B cell (primary cell): Measurements from ENCODE around the gene KIF26B. TPM values are rescaled to one million over a fixed set of nuclear protein-coding genes. Genes with fewer than 3 reads are reported as not detected.

Experiments used
- ATAC-seq: fragments of 200-7000 bp; cut with Tn5 transposase; one replicate; pipeline ENCODE4 v1.10.0; 2021; ENCODE audit warnings: low read depth, mild to moderate bottlenecking, moderate number of reproducible peaks, moderate library complexity
- CTCF ChIA-PET: fragments of 350-600 bp; sonication (Branson Sonifier 250); formaldehyde crosslinking; loops from one replicate; lab custom pipeline; 2021; ENCODE audit warnings: antibody characterized with exemption, inconsistent platforms; lab: Charles Lee
- POLR2A ChIA-PET: fragments of 350-600 bp; sonication (Branson Sonifier 250); formaldehyde crosslinking; loops from one replicate; lab custom pipeline; 2021; ENCODE audit warnings: antibody characterized with exemption; lab: Charles Lee
- DNase-seq: peaks from one replicate; pipeline ENCODE4 v3.0.0; 2013
- H2AFZ ChIP-seq: 2 replicates; pipeline ENCODE4 v1.6.1; 2012; ENCODE audit warnings: mild to moderate bottlenecking, low read depth, low read length; ENCODE audit not compliant: insufficient read depth, poor library complexity, severe bottlenecking
- H3K27ac ChIP-seq, 2 donors: 1 replicate in 1 of 2; 2 replicates in 1 of 2; pipeline ENCODE4 v1.5.1; 2012 to 2013; ENCODE audit warnings: low read length in 2 of 2, mild to moderate bottlenecking in 2 of 2, moderate library complexity in 1 of 2
- H3K27me3 ChIP-seq, 4 experiments: fragments of 200-600 bp in 1 of 4; sonication (generic) in 1 of 4; replicated peaks in 1 of 4; 1 replicate in 2 of 4; 2 replicates in 2 of 4; pipeline versions ENCODE4 v1.6.1 to v1.7.0; 2013 to 2016; ENCODE audit warnings: low read length in 3 of 4, mild to moderate bottlenecking in 2 of 4, mixed read lengths in 1 of 4, moderate library complexity in 1 of 4; ENCODE audit not compliant: insufficient read depth in 4 of 4, control insufficient read depth in 3 of 4; ENCODE audit errors: control extremely low read depth in 1 of 4
- H3K36me3 ChIP-seq, 2 experiments: replicated peaks in 1 of 2; 1 replicate in 1 of 2; 2 replicates in 1 of 2; pipeline versions ENCODE4 v1.6.1 to v1.7.1; 2013; ENCODE audit warnings: low read length in 1 of 2; ENCODE audit not compliant: insufficient read depth in 2 of 2, control insufficient read depth in 1 of 2; ENCODE audit errors: control extremely low read depth in 1 of 2, extremely low read depth in 1 of 2
- H3K4me1 ChIP-seq, 2 donors: fragments of 200-600 bp in 1 of 2; sonication (generic) in 1 of 2; 1 replicate in 1 of 2; 2 replicates in 1 of 2; pipeline versions ENCODE4 v1.5.1 to v1.6.1; 2013 to 2017; ENCODE audit warnings: low read length in 2 of 2; ENCODE audit not compliant: control insufficient read depth in 2 of 2, insufficient read depth in 2 of 2
- H3K4me2 ChIP-seq: replicated peaks from 2 replicates; pipeline ENCODE3; 2012; ENCODE audit warnings: mild to moderate bottlenecking, low read depth, low read length; ENCODE audit not compliant: poor library complexity, severe bottlenecking
- H3K4me3 ChIP-seq, 5 experiments: fragments of 200-600 bp in 1 of 5; sonication (generic) in 1 of 5; 1 replicate in 3 of 5; 2 replicates in 2 of 5; pipeline versions ENCODE4 v1.5.1 to v1.7.0; 2011 to 2016; ENCODE audit warnings: low read length in 4 of 5, mild to moderate bottlenecking in 4 of 5, low read depth in 2 of 5, control low read depth in 1 of 5, moderate library complexity in 1 of 5; ENCODE audit not compliant: insufficient read depth in 1 of 5; ENCODE audit errors: control extremely low read depth in 1 of 5, extremely low read depth in 1 of 5
- H3K79me2 ChIP-seq: fragments of 200-600 bp; sonication (generic); one replicate; pipeline ENCODE4 v1.6.0; 2016; ENCODE audit warnings: low read length; ENCODE audit not compliant: control insufficient read depth, insufficient read depth
- H3K9ac ChIP-seq: fragments of 200-600 bp; sonication (generic); 2 replicates; pipeline ENCODE4 v1.6.1; 2017; ENCODE audit warnings: mild to moderate bottlenecking, low read length, moderate library complexity
- H3K9me3 ChIP-seq, 3 donors: one replicate each; pipeline versions ENCODE4 v1.6.1 to v1.7.1; 2013; ENCODE audit warnings: low read length in 2 of 3; ENCODE audit not compliant: control insufficient read depth in 2 of 3, insufficient read depth in 1 of 3; ENCODE audit errors: control extremely low read depth in 1 of 3
- H4K20me1 ChIP-seq: 2 replicates; pipeline ENCODE4 v1.6.0; 2012; ENCODE audit warnings: mild to moderate bottlenecking, low read length; ENCODE audit not compliant: insufficient read depth, control insufficient read depth, poor library complexity, severe bottlenecking
- H3K27ac Mint-ChIP-seq: one replicate; pipeline ENCODE4 v1.8.0; 2021; ENCODE audit warnings: mixed read lengths
- H3K27me3 Mint-ChIP-seq: one replicate; pipeline ENCODE4 v1.8.0; 2021; ENCODE audit warnings: mixed read lengths
- H3K4me1 Mint-ChIP-seq: one replicate; pipeline ENCODE4 v1.8.0; 2021; ENCODE audit warnings: mixed read lengths
- H3K4me3 Mint-ChIP-seq: one replicate; pipeline ENCODE4 v1.8.0; 2021; ENCODE audit warnings: mixed read lengths
- H3K9me3 Mint-ChIP-seq: one replicate; pipeline ENCODE4 v1.8.0; 2022; ENCODE audit warnings: mixed read lengths; ENCODE audit not compliant: insufficient read depth
- CTCF ChIP-seq: fragments of 200-600 bp; IDR thresholded peaks from one replicate; pipeline ENCODE4 v1.8.0; 2022; ENCODE audit warnings: antibody characterized with exemption, mild to moderate bottlenecking
- EZH2 ChIP-seq: IDR thresholded peaks from 2 replicates; pipeline ENCODE4 v1.6.1; 2012; ENCODE audit warnings: borderline replicate concordance, low read depth, mild to moderate bottlenecking, moderate library complexity, low read length; ENCODE audit not compliant: insufficient read depth, poor library complexity, severe bottlenecking
- intact Hi-C: fragments of 100-400 bp; cut with micrococcal nuclease; formaldehyde crosslinking; loops from one replicate; pipeline ENCODE4 v1.10.0; 2022
- polyA plus RNA-seq: library from polyadenylated mRNA; depleted of rRNA; stranded (reverse); fragments of >200 nt; gene quantifications from 2 replicates; pipeline ENCODE4 v1.2.3, GENCODE V29; 2012
- total RNA-seq, 2 donors: library from RNA; stranded (reverse); fragments of 120-200 nt in 1 of 2; gene quantifications; 1 replicate in 1 of 2; 2 replicates in 1 of 2; pipeline versions ENCODE4 v1.2.3 to v1.2.4, GENCODE V29; 2013 to 2022

Gene KIF26B
- total and polyA plus RNA-seq, 2 donors (not counting 1 experiment from before 2014, with no cell fraction given): 0.62 TPM; not detected in 1

DNA sequence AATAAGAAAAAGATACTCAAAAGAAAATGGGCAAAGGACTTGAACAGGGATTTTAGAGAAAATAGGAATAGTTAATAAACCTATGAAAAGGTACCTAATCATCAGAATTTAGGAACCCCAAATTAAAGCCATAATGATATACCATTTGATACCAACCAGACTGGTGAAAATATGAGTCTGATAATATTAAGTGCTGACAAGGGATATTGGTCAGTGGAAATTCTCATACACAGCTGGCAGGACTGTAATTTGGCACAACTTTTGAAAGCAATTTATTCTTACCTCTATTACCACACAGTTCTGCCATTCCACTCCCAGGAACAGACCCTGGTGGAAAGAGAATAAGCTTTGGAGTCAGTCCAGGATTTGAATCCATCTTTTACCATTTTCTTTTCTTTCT, 111.3 kb downstream of the KIF26B start:
- Histone ChIP-seq H3K4me1 (no peaks in the 10 kb centered on the region), H3K36me3 (no peaks in the 10 kb centered on the region), H4K20me1 (no peaks in the 10 kb centered on the region), H3K9me3 (peaks cover 0 to 2% (median 1%) of the 10 kb centered on the region in 3 donors), H3K4me2 (no peak overlapping the region), H3K27ac (no peak overlapping the region), H2AFZ (no peak overlapping the region), H3K9ac (no peak overlapping the region), H3K27me3 (peaks cover 0 to 3% (median 0%) of the 10 kb centered on the region in 4 experiments), H3K4me3 (no peak overlapping the region), H3K79me2 (no peaks in the 10 kb centered on the region)
- ATAC-seq (no peak), DNase-seq (no peak)
- CTCF ChIA-PET: no interaction called here
- peaks cover 11% of the 10 kb centered on the region for H3K27me3 Mint-ChIP-seq
- H3K27ac Mint-ChIP-seq: no peak overlapping the region
- H3K4me3 Mint-ChIP-seq: no peak overlapping the region
- POLR2A ChIA-PET: no interaction called here
- intact Hi-C loops: no loop called here
- peaks cover 6% of the 10 kb centered on the region for H3K9me3 Mint-ChIP-seq
- TF ChIP-seq EZH2 (no peak), CTCF (no peak)
- no peaks in the 10 kb centered on the region for H3K4me1 Mint-ChIP-seq

DNA sequence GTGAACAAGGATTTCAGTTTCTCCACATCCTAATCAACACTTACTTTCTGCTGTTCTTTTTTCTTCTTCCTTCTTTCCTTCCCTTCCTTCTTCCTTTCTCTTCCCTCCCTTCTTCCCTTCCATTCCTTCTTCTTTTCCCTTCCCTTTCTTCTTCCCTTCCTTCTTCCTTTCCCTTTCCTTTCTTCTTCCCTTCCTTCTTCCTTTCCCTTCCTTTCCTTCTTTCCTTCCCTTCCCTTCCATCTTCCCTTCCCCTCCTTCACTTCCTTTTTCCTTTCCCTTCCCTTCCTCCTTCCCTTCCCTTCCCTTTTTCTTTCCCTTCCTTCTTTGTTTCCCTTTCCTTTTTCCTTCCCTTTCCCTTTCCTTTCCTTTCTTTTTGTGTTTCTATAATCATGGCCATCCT, 115.3 kb downstream of the KIF26B start:
- H3K27me3 ChIP-seq: no peaks in the 10 kb centered on the region
- H3K4me3 ChIP-seq: no peak overlapping the region
- H3K27ac ChIP-seq: no peak overlapping the region
- intact Hi-C loops: no loop called here
- H2AFZ ChIP-seq: no peak overlapping the region
- TF ChIP-seq EZH2: no peak
- no peak for TF ChIP-seq CTCF
- Mint-ChIP-seq H3K9me3 (peaks cover 6% of the 10 kb centered on the region), H3K4me3 (no peak overlapping the region), H3K27me3 (peaks cover 24% of the 10 kb centered on the region), H3K27ac (no peak overlapping the region), H3K4me1 (no peaks in the 10 kb centered on the region)
- no peaks in the 10 kb centered on the region for H3K36me3 ChIP-seq
- no peaks in the 10 kb centered on the region for H4K20me1 ChIP-seq
- POLR2A ChIA-PET: no interaction called here
- no peaks in the 10 kb centered on the region for H3K4me1 ChIP-seq
- CTCF ChIA-PET: no interaction called here
- H3K9me3 ChIP-seq: peaks cover 0 to 3% (median 3%) of the 10 kb centered on the region in 3 donors
- no peak for ATAC-seq
- no peaks in the 10 kb centered on the region for H3K79me2 ChIP-seq
- H3K9ac ChIP-seq: no peak overlapping the region
- no peak overlapping the region for H3K4me2 ChIP-seq
- DNase-seq: no peak
